ENCODE data around the gene BAG1.

The BAG1 gene

DNA sequence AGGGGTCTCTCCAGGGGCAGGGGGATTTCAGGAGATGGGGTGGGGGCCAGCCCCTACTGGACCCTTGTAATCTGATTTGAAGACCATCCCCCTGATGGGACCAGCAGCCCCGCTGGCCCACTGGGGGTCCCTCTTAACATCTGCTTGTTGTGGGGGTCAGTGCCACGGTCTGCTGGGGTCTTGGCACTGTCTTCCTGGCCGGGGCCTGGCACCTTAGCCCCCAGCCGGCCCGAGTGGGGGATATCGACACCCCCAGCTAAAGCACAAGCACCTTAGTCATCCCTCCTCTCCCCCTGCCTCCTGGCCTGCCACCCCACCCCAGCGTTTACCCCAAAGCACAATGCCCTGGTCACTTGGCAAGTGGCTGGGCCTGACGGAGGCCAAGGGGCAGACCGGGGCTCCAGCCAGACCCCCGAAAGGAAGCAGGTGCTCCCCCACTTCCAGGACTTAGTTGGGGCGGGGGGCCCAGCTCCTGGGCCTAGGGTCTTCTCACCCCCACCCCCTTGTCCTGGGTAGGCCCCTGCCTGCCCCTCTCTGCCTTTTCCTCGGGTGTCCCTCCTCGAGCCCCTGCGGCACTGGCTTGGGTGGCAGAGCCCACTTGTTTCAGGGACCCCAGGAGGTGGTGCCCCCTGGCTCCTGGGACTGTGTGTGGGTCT lies 24.4 kb upstream of the BAG1 start:
- no peak for TF ChIP-seq CTCF (IDR thresholded peaks at IDR 0.05; ENCODE audit: unreplicated experiment in 3 of 3)
- Mint-ChIP-seq H3K27ac (no peak overlapping the region), H3K9me3 (no peaks in the 10 kb centered on the region), H3K36me3 (ENCODE audit: low read depth) (peaks cover 11% of the 10 kb centered on the region), H3K4me1 (peaks cover 24% of the 10 kb centered on the region), H3K4me3 (no peak overlapping the region), H3K27me3 (ENCODE audit: low read depth) (no peaks in the 10 kb centered on the region)

GRCh38 chr9:33288235-33288634 lies 23.7 kb upstream of the BAG1 start:
- Mint-ChIP-seq H3K27ac (peak overlapping the region in 2 of 3 experiments; percentile 76 to 80), H3K27me3 (ENCODE audit: low read depth) (no peaks in the 10 kb centered on the region)

DNA sequence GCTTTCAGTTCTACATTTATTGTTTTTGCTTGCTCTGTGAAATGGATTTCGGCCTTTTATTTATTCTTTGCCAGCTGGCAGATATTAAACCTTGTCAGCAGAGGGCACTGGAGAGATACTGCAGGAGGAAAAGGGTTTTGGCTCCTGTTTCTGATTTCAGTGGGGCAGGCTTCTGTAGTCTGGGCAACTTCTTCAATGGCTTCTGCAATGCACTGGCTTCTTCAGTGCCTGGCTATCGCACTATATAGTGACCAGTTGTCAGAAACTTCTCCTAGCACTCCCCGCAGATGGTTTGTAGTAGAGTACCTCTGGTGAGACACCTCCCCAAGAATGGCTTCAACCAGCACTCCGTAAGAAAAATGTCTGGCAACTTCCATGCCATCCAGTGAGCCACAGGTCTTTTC lies 22.6 kb upstream of the BAG1 start:
- Mint-ChIP-seq H3K36me3 (ENCODE audit: low read depth) (peaks cover 14% of the 10 kb centered on the region), H3K9me3 (no peaks in the 10 kb centered on the region), H3K4me3 (peak overlapping the region; percentile 26 to 79 (median 63)), H3K27ac (peak overlapping the region; percentile 76 to 90 (median 80)), H3K27me3 (ENCODE audit: low read depth) (no peaks in the 10 kb centered on the region), H3K4me1 (peaks cover 14% of the 10 kb centered on the region)
- peak; percentile 50 to 59 (median 58) for TF ChIP-seq CTCF (IDR thresholded peaks at IDR 0.05; ENCODE audit: unreplicated experiment in 3 of 3)

More at GRCh38 chr9:33288235-33288634, 23.7 kb upstream of the BAG1 start:
- H3K4me1 Mint-ChIP-seq = peaks cover 24% of the 10 kb centered on the region
- H3K9me3 Mint-ChIP-seq = no peaks in the 10 kb centered on the region
- H3K36me3 Mint-ChIP-seq (ENCODE audit: low read depth) = peaks cover 9% of the 10 kb centered on the region
- peak overlapping the region; percentile 51 to 79 (median 60) for H3K4me3 Mint-ChIP-seq
- no peak for TF ChIP-seq CTCF (IDR thresholded peaks at IDR 0.05; ENCODE audit: unreplicated experiment in 3 of 3)

DNA sequence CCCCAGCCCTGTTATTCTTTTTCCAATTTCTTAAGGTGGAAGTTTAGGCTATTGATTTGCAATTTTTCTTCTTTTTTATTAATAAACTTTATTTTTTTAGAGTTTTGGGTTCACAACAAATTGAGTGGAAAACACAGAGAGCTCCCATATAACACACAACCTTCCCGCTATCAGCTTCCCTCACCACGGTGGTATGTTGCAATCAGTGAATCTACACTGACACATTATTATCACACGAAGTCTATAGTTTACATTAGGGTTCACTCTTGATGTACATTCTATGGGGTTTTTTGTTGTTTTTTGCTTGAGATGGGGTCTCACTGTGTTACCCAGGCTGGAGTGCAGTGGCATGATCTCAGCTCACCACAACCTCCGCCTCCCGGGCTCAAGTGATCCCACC lies 21.0 kb upstream of the BAG1 start:
- H3K9me3 Mint-ChIP-seq = no peaks in the 10 kb centered on the region
- no peak overlapping the region for H3K27ac Mint-ChIP-seq
- no peak overlapping the region for H3K4me3 Mint-ChIP-seq
- H3K36me3 Mint-ChIP-seq (ENCODE audit: low read depth) = peaks cover 20% of the 10 kb centered on the region
- no peak for TF ChIP-seq CTCF (IDR thresholded peaks at IDR 0.05; ENCODE audit: unreplicated experiment in 3 of 3)
- H3K4me1 Mint-ChIP-seq = peaks cover 5% of the 10 kb centered on the region
- no peaks in the 10 kb centered on the region for H3K27me3 Mint-ChIP-seq (ENCODE audit: low read depth)

DNA sequence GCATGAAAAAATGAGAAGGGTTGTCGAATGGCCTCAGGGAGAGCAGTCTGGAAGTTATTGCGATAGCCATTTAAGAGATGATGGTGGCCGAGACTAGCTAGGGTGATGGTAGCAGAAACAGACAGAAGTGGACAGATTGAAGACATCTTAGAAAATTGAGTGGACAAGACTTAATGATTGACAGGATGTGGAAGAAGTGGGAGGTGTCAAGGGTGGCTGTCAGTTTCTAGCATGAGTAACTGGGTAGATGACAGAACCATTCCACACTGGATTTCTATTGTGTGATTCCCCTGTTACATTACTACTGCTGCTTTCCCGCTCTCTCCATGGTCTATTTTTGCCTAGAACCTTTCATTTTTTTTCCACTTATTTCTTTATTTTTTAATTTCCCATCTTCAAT lies 13.0 kb upstream of the BAG1 start:
- Mint-ChIP-seq H3K9me3 (no peaks in the 10 kb centered on the region), H3K4me3 (no peak overlapping the region), H3K4me1 (peaks cover 6% of the 10 kb centered on the region), H3K27ac (no peak overlapping the region), H3K27me3 (ENCODE audit: low read depth) (no peaks in the 10 kb centered on the region), H3K36me3 (ENCODE audit: low read depth) (peaks cover 67% of the 10 kb centered on the region)
- no peak for TF ChIP-seq CTCF (IDR thresholded peaks at IDR 0.05; ENCODE audit: unreplicated experiment in 3 of 3)

- no peak overlapping the region for H3K4me3 Mint-ChIP-seq
These were observed 9.4 kb upstream of the BAG1 start for GRCh38 chr9:33273972-33274328.

More at GRCh38 chr9:33273972-33274328, 9.4 kb upstream of the BAG1 start:
- no peaks in the 10 kb centered on the region for H3K9me3 Mint-ChIP-seq
- TF ChIP-seq CTCF (IDR thresholded peaks at IDR 0.05; ENCODE audit: unreplicated experiment in 3 of 3) = no peak
- H3K36me3 Mint-ChIP-seq (ENCODE audit: low read depth) = peaks cover 70% of the 10 kb centered on the region
- H3K27me3 Mint-ChIP-seq (ENCODE audit: low read depth) = no peaks in the 10 kb centered on the region
- peaks cover 6% of the 10 kb centered on the region for H3K4me1 Mint-ChIP-seq
- no peak overlapping the region for H3K27ac Mint-ChIP-seq

Data from nephron (organoid).